HL-60/S4 (cell line): Measurements from ENCODE around the gene CARMIL3.

Experiments used
- in situ Hi-C: fragments of 300-500 bp; cut with MboI; formaldehyde crosslinking; loops from 2 replicates; pipeline ENCODE4 v1.14.3; 2022; ENCODE audit warnings: low sequenced_read_pairs

Gene CARMIL3

GRCh38 chr14:24072881-24073877 is 21.4 kb downstream of the CARMIL3 start:
- in situ Hi-C loops, result no loop called here

- in situ Hi-C loops, result no loop called here
These were observed 23.0 kb downstream of the CARMIL3 start for GRCh38 chr14:24074625-24075484.

GRCh38 chr14:24075485-24076301 is 23.9 kb downstream of the CARMIL3 start:
- in situ Hi-C loops, result no loop called here

DNA sequence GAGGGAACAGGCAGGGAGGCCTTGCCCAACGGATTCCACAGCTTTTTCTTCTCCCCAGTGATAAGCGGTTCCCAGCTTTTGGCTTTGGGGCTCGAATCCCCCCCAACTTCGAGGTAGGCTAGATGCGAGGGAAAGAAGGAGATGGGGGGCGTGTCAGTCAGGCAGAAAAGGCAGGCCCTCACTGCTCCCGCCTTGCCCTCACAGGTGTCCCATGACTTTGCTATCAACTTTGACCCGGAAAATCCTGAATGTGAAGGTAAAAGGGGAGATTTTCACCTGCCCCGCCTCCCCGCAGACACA is 24.4 kb downstream of the CARMIL3 start:
- in situ Hi-C loops, result no loop called here

DNA sequence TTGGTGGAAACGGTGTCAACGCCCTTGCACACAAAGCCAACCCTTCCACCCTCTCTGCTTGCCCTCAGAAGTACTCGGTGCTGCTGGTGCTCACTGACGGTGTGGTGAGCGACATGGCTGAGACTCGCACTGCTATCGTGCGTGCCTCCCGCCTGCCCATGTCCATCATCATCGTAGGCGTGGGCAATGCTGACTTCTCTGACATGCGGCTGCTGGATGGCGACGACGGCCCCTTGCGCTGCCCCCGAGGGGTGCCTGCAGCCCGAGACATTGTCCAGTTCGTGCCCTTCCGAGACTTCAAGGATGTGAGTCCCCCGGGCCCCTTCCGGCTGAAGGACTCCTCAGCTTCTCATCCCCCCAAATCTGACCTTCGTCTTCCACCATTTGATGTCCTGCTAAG is 25.3 kb downstream of the CARMIL3 start:
- in situ Hi-C loops, result no loop called here

- in situ Hi-C loops, result no loop called here
These were observed 26.3 kb downstream of the CARMIL3 start for GRCh38 chr14:24078146-24078545.

DNA sequence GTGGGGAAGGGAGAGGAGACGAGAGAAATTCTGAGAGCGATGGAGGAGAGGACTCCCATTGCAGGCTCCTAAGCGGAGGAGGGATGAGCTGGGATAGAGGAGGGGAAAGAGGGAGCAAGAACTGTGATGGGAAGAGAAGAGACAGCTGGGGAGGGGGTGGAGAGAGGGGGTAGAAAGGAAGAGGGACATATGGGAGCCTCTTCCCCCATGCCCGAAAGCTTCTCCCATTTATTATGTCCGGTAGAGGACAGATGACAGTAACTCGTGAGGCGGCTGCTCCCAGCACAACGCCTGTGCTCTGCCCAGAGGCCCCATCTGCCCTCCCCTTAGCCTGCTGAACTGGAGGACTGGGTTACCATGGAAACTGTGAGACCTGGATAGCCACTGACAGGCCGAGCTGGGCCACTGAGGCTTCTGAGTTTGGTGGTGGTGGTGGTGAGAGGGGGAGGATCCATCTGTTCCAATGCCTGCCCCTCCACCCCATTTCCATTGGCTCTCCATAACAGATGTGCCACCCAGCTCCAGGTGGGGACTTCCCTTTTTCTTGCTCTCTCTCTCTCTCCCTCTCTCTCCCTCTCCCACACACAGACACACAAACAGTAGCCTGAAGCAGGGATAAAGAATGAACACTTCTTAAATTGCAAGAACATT is 27.8 kb downstream of the CARMIL3 start:
- in situ Hi-C loops, result no loop called here

- in situ Hi-C loops, result no loop called here
These were observed 28.3 kb downstream of the CARMIL3 start for GRCh38 chr14:24080142-24080530.

DNA sequence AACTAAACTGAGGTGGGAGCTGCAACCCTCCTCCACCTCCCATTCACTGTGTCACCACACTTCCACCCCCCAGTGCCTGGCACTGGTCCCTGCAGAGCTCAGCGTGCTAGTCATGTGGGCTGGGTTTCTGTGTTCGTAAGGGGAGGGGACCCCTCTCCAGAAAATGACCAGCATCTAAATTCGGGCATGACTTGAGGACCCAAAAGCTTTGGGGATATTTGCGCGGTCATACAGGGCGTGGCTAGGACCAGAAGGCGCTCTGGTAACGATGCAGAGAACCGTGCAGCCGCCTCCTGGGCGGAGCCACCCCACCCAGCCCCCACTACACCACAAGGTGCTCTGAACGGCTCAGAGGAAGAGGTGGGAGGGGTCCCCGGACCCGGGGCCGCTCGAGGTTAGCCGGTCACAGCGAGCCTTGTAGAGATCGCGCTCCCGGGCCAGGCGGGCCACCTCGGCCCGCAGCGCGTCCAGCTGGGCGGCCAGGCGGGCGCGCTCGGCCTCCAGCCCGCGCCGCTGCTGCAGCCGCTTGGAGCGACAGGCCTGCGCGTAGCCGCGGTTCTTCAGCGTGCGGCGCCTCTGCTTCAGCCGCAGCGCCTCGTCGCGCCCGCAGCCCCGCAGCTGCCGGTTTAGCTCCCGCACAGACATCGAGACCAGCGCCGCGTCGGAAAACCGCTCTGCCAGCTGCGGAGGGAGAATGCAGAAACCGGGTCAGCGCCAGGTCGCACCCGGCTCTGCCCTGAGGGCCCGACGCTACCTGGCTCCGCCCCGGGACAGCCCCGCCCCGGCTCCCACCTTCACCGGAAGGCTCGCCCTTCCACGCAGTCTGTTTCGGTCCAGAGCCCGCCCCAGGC is 29.3 kb downstream of the CARMIL3 start:
- in situ Hi-C loops, result no loop called here

- in situ Hi-C loops, result no loop called here
These were observed 30.0 kb downstream of the CARMIL3 start for GRCh38 chr14:24081739-24082211.

DNA sequence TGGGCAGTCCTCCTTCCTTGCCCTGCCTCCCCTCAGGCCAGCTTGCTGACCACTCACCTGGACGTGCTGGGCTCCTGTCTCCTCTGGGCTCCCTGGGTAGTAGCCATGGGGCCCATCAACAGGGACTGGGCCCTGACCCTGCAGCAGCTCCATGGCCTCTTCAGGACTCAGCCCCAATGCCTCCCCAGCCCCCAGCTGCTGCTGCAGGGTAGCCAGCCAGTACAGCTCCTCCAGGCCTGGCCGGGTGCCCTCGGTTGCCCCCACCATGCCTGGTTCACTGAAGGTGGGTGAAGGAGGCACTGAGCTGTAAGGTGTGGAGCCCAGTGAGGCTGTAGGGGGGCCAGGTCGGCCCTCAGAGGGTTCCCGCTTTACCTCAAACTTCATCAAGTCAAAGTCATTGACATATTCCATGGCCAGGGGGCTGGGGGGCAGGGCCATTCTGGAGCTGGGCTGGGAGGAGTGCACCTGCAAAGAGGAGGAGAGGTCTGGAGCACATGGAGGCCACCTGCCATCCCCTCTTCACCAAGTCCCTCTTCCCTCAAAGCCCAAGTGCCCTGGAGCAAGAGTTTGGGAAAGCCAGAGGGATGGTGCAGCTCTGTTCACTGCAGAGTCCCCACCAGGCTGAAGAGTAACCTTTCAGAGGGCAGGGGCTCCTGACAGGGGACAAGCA is 30.7 kb downstream of the CARMIL3 start:
- in situ Hi-C loops, result no loop called here

DNA sequence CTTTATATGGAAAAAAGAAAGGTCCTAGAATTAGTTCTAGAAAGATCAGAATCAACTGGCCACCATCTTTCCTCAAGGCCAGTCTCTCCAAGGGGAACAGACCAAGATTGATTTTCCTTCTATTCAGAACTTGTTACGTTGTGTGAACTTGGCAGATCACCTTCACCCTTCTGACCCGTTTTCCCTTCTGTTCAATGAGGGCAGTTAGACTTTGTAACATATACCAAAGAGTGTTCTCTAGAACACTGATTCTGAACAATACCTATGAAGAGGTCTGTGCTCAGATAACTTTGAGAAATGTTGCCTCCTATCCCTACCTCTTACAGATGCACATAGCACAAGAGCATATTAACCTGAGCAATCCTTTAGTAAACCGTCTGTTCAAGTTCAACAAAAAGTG is 31.7 kb downstream of the CARMIL3 start:
- in situ Hi-C loops, result no loop called here

DNA sequence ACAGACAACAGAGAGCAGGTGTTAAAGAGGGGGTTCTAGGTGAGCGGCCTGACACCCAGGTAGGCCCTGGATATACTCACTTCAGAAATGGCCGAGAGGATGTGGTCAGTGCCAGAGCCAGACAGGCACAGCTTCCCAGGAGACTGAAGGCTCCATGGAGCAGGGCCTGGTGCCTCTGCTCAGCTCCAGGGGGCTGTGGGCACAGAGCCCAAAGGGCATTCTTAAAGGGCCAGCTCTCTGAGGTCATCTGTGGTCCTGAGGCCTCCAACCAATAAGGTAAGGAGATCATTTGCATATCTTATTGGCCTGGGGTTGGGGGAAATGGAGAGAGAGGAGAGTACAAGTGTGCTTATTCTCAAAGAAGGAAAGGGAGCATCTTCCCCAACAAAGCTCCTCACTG is 32.6 kb downstream of the CARMIL3 start:
- in situ Hi-C loops, result no loop called here

DNA sequence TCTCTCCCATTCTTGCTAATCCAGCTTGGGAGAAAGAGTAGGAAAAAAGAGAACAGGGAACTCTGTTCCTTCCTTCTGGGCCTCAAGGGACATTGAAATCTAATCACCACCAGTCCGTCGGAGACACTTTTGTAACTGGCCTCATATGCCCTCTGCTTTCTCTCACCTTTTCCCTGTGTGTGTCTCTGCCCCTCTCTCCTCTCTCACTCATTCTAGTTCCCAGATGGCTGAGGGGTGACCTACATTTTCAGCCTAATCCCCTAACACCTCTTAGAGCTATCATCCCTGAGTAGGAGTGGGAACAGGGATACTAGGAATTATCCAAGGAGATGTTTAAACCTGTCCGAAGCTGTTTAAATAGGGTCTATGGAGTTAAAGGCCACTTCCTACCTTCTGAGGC is 33.4 kb downstream of the CARMIL3 start:
- in situ Hi-C loops, result no loop called here

DNA sequence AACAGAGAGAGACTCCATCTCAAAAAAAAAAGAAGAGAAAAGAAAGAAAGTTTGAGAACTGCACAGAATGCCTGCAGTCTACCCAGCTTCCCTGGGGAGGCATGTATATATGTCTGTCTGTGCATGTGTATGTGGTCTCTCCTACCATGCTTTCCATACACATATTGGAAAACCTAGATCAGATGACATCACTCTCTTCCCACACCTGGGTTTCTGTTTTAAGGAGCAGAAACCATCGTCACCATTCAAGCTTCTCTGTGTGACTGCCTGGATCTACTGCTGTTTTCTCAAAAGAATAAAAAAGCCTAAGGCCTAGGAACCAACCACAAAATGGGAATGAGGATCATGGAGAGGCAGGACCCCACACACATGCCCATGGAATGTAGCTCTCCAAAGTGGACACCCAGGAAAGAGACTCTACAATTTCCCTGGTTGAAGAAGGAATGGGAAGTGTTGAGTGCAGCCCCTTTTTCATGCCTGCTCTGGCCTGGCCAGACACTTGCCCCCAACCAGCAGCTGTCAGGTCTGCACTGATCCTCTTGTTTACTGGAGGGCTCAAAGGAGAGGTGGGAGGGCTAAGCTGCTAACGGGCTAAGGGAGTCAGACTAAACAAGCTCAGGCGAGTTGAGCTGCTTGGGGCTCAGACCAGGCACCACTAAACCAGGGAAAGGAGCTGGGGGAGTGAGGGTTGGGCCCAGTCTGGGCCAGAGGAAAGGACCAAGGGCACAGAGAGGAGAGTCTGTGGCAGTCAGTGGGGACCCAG is 34.6 kb downstream of the CARMIL3 start:
- in situ Hi-C loops, result no loop called here

- in situ Hi-C loops, result no loop called here
These were observed 35.2 kb downstream of the CARMIL3 start for GRCh38 chr14:24087004-24087403.

DNA sequence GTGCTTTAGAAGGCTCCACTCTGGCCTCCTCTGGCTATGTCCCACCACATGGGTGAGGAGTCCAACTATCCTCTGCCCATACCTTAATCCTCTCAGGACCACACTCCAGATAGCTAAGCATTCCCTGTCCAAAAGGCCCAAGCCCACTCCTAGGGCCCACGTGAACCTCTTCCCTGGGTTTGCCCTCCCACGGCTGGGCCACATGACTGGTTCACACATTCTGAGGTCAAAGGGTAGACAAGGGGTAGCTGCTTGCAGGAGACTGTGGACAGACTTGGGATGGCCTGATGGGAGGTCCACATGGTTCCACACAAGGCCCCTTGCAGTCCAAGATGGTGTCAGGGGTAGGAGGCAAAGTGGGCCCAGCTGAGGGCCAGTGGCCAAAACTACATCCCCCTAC is 36.3 kb downstream of the CARMIL3 start:
- in situ Hi-C loops, result no loop called here

- in situ Hi-C loops, result loop anchor here (5.0 kb wide), 1 partner anchor 33 kb away; no protein-coding TSS in a partner anchor
These were observed 38.1 kb downstream of the CARMIL3 start for GRCh38 chr14:24089890-24090289.
